Caco-2 (cell line): Measurements from ENCODE around the gene GCLM. TPM values are rescaled to one million over a fixed set of nuclear protein-coding genes. Genes with fewer than 3 reads are reported as not detected.
"Not testable (repeated sequence)": the region's sequence is repeated elsewhere in the genome, so short reads cannot be mapped to it uniquely, and the experiment has no call there.

Source experiments
- BruUV-seq: library from RNA; stranded (reverse); fragments of 400-500 nt; replicated peaks from 2 replicates; lab custom pipeline; 2021; lab: Mats Ljungman, UMichigan
- CTCF ChIA-PET: fragments of 300-600 bp; sonication (Branson Sonifier 250); formaldehyde crosslinking; loops from one replicate; lab custom pipeline; 2022; ENCODE audit warnings: antibody characterized with exemption; lab: Charles Lee
- POLR2A ChIA-PET: fragments of 300-600 bp; sonication (Branson Sonifier 250); formaldehyde crosslinking; loops from one replicate; lab custom pipeline; 2022; ENCODE audit warnings: antibody characterized with exemption; lab: Charles Lee
- DNase-seq, 2 experiments: peaks; one replicate each; pipeline versions ENCODE4 v3.0.0 to v3.0.0-alpha.2; 2020 to 2022
- H3K27me3 ChIP-seq: replicated peaks from 2 replicates; pipeline ENCODE4 v1.6.0; 2011; ENCODE audit warnings: low read length; ENCODE audit not compliant: control insufficient read depth, insufficient read depth
- H3K36me3 ChIP-seq: 2 replicates; pipeline ENCODE4 v1.5.1; 2011; ENCODE audit warnings: low read length; ENCODE audit not compliant: control insufficient read depth, insufficient read depth
- H3K4me1 ChIP-seq: fragments of 250-450 bp; sonication (Bioruptor Pico); 2 replicates; pipeline ENCODE4 v1.5.1; 2020; ENCODE audit warnings: mild to moderate bottlenecking
- H3K4me3 ChIP-seq: 2 replicates; pipeline ENCODE4 v1.5.1; 2011; ENCODE audit warnings: low read depth, mild to moderate bottlenecking, control low read depth, low read length
- H3K9me3 ChIP-seq: fragments of 250-450 bp; sonication (Bioruptor Pico); 2 replicates; pipeline ENCODE4 v1.5.1; 2020; ENCODE audit warnings: mild to moderate bottlenecking, moderate library complexity
- H3K27ac Mint-ChIP-seq: one replicate; pipeline ENCODE4 v1.8.0; 2022; ENCODE audit warnings: mixed read lengths; ENCODE audit not compliant: unreplicated experiment
- H3K27me3 Mint-ChIP-seq: one replicate; pipeline ENCODE4 v1.8.0; 2022; ENCODE audit warnings: mixed read lengths; ENCODE audit not compliant: insufficient read depth, unreplicated experiment
- H3K36me3 Mint-ChIP-seq: one replicate; pipeline ENCODE4 v1.8.0; 2022; ENCODE audit warnings: mild to moderate bottlenecking, mixed read lengths; ENCODE audit not compliant: insufficient read depth, unreplicated experiment
- H3K4me1 Mint-ChIP-seq: one replicate; pipeline ENCODE4 v1.8.0; 2022; ENCODE audit warnings: low read depth, mixed read lengths; ENCODE audit not compliant: unreplicated experiment
- H3K4me3 Mint-ChIP-seq: one replicate; pipeline ENCODE4 v1.8.0; 2022; ENCODE audit warnings: mild to moderate bottlenecking, moderate library complexity, mixed read lengths; ENCODE audit not compliant: unreplicated experiment
- H3K9me3 Mint-ChIP-seq: one replicate; pipeline ENCODE4 v1.8.0; 2022; ENCODE audit warnings: mixed read lengths; ENCODE audit not compliant: unreplicated experiment
- CTCF ChIP-seq, 2 experiments: fragments of 200-600 bp in 1 of 2; IDR thresholded peaks; 1 replicate in 1 of 2; 2 replicates in 1 of 2; pipeline versions ENCODE4 v1.5.1 to v1.8.0; 2011 to 2022; ENCODE audit warnings: antibody characterized with exemption in 1 of 2, control low read depth in 1 of 2, inconsistent platforms in 1 of 2, low read depth in 1 of 2, low read length in 1 of 2, mild to moderate bottlenecking in 1 of 2, moderate library complexity in 1 of 2; ENCODE audit not compliant: insufficient read depth in 1 of 2, severe bottlenecking in 1 of 2, unreplicated experiment in 1 of 2
- intact Hi-C: fragments of 100-400 bp; cut with micrococcal nuclease; formaldehyde crosslinking; loops from one replicate; pipeline ENCODE4 v1.10.0; 2022; ENCODE audit not compliant: unreplicated experiment
- total RNA-seq: library from RNA; stranded (reverse); gene quantifications from 2 replicates; pipeline ENCODE4 v1.2.3, GENCODE V29; 2022

Gene GCLM
- total RNA-seq, 1 experiment from 2014 or later, result 11.8 TPM

DNA sequence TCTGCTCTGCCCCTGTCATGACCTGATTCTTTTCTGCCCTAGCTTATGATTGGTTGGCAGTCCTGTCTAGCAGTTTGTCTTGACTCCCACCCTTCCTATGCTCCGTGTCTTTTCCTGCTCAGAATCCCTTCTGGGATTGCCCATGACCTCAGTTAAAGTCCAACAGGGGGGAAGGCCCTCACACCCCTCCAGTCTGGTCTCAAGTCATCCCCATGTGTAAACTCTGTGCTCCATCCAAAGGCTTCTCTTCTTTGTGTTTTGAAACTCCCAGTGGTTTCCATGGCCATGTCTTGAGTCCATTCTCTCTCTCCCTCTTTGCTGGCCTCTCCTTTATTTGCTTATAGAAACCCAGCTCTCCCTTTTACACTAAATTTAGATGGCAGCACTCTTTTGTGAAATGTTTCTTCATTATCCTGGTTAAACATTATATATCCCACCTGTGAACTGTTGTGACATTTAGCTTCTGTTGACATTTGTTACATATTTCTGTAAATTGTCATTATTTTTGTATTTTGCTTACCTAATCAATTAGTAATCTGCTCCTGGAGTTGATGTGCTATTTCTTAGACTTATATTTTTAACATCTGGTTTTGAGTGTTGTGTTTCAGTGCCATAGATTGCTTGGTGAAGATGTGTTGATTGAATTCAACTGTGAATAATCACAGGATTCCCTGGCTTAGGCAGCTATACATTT, 48.9 kb upstream of the GCLM start:
- H3K4me1 ChIP-seq, result no peaks in the 10 kb centered on the region
- H3K36me3 Mint-ChIP-seq, result no peaks in the 10 kb centered on the region
- H3K9me3 Mint-ChIP-seq, result peaks cover 38% of the 10 kb centered on the region
- H3K9me3 ChIP-seq, result no peaks in the 10 kb centered on the region; the same call in 1 of the 2 replicates
- DNase-seq, result no peak
- ChIA-PET POLR2A (no interaction called here), CTCF (no interaction called here)
- intact Hi-C loops, result no loop called here
- no peak for TF ChIP-seq CTCF (IDR thresholded peaks at IDR 0.05; ENCODE audit: insufficient read depth in 1 of 2, low read depth in 1 of 2, low read length in 1 of 2, severe bottlenecking in 1 of 2, unreplicated experiment in 1 of 2)
- no peak overlapping the region for H3K27ac Mint-ChIP-seq
- H3K27me3 Mint-ChIP-seq, result no peaks in the 10 kb centered on the region
- H3K4me1 Mint-ChIP-seq, result no peaks in the 10 kb centered on the region
- no peaks in the 10 kb centered on the region for H3K36me3 ChIP-seq
- no peaks in the 10 kb centered on the region for H3K27me3 ChIP-seq
- no peak overlapping the region for H3K4me3 ChIP-seq
- BruUV-seq, result no TSS peak
- no peak overlapping the region for H3K4me3 Mint-ChIP-seq

GRCh38 chr1:93955765-93956164, 46.5 kb upstream of the GCLM start:
- Histone ChIP-seq H3K4me3 (no peak overlapping the region), H3K4me1 (no peaks in the 10 kb centered on the region), H3K27me3 (no peaks in the 10 kb centered on the region), H3K36me3 (no peaks in the 10 kb centered on the region), H3K9me3 (no peaks in the 10 kb centered on the region; the same call in 1 of the 2 replicates)
- no peak for DNase-seq
- Mint-ChIP-seq H3K9me3 (peaks cover 56% of the 10 kb centered on the region), H3K36me3 (no peaks in the 10 kb centered on the region), H3K4me1 (no peaks in the 10 kb centered on the region), H3K27ac (no peak overlapping the region), H3K4me3 (no peak overlapping the region), H3K27me3 (no peaks in the 10 kb centered on the region)
- ChIA-PET POLR2A (no interaction called here), CTCF (no interaction called here)
- no TSS peak for BruUV-seq
- TF ChIP-seq CTCF (IDR thresholded peaks at IDR 0.05; ENCODE audit: insufficient read depth in 1 of 2, low read depth in 1 of 2, low read length in 1 of 2, severe bottlenecking in 1 of 2, unreplicated experiment in 1 of 2), result no peak
- intact Hi-C loops, result no loop called here

- intact Hi-C loops, H3K4me3 ChIP-seq, CTCF ChIA-PET, H3K36me3 Mint-ChIP-seq, BruUV-seq, H3K27me3 Mint-ChIP-seq, DNase-seq, H3K9me3 ChIP-seq, H3K4me3 Mint-ChIP-seq, POLR2A ChIA-PET, H3K27me3 ChIP-seq, H3K36me3 ChIP-seq, H3K4me1 Mint-ChIP-seq, H3K27ac Mint-ChIP-seq, H3K4me1 ChIP-seq: not testable (repeated sequence)
- peaks cover 18% of the 10 kb centered on the region for H3K9me3 Mint-ChIP-seq
Measured at GRCh38 chr1:93947002-93947686, 37.9 kb upstream of the GCLM start.
